NCI-H524 treated with DMSO at 0.1 percent for 48 hours (cell line): Measurements from ENCODE around the gene OLFM1.

Source experiments
- DNase-seq: peaks from one replicate; lab custom pipeline; 2025; lab: John Stamatoyannopoulos, UW

OLFM1 gene

GRCh38 chr9:135076876-135077430 lies 10.5 kb upstream of the OLFM1 start:
- no peak for DNase-seq

GRCh38 chr9:135077497-135078200 lies 9.8 kb upstream of the OLFM1 start:
- DNase-seq: no peak

GRCh38 chr9:135078361-135078821 lies 9.1 kb upstream of the OLFM1 start:
- peak; percentile 79 for DNase-seq

GRCh38 chr9:135079018-135079417 lies 8.4 kb upstream of the OLFM1 start:
- no peak for DNase-seq

- DNase-seq: no peak
These were observed 7.8 kb upstream of the OLFM1 start for GRCh38 chr9:135079676-135080075.

GRCh38 chr9:135080286-135081263 lies 6.9 kb upstream of the OLFM1 start:
- DNase-seq: no peak

GRCh38 chr9:135081264-135081660 lies 6.2 kb upstream of the OLFM1 start:
- no peak for DNase-seq

- DNase-seq: no peak
These were observed 5.7 kb upstream of the OLFM1 start for GRCh38 chr9:135081731-135082130.

GRCh38 chr9:135082536-135082935 lies 4.9 kb upstream of the OLFM1 start:
- DNase-seq: no peak

- DNase-seq: no peak
These were observed 4.1 kb upstream of the OLFM1 start for GRCh38 chr9:135083241-135083810.

GRCh38 chr9:135083831-135084230 lies 3.6 kb upstream of the OLFM1 start:
- DNase-seq: no peak

GRCh38 chr9:135084262-135084661 lies 3.2 kb upstream of the OLFM1 start:
- DNase-seq: no peak

- no peak for DNase-seq
These were observed 2.3 kb upstream of the OLFM1 start for GRCh38 chr9:135084881-135085760.

GRCh38 chr9:135085830-135086546 lies 1.5 kb upstream of the OLFM1 start:
- DNase-seq: no peak

GRCh38 chr9:135086597-135087488 lies 625 bp upstream of the OLFM1 start:
- no peak for DNase-seq

- DNase-seq: no peak
These were observed 455 bp downstream of the OLFM1 start for GRCh38 chr9:135087899-135088347.

GRCh38 chr9:135088348-135088978 lies 995 bp downstream of the OLFM1 start:
- DNase-seq: no peak

- DNase-seq: no peak
These were observed 1.7 kb downstream of the OLFM1 start for GRCh38 chr9:135088979-135089847.
